Effector memory CD8-positive, alpha-beta T cell (primary cell): Measurements from ENCODE around the gene OPRD1.
"Not testable (repeated sequence)": the region's sequence is repeated elsewhere in the genome, so short reads cannot be mapped to it uniquely, and the experiment has no call there.

Experiments used
- ATAC-seq: fragments of 150-1000 bp; cut with Tn5 transposase; replicated peaks from 2 replicates; pipeline ENCODE4 v1.10.0; 2021; ENCODE audit warnings: mild to moderate bottlenecking, moderate library complexity
- DNase-seq, 3 experiments: peaks; one replicate each; pipeline ENCODE4 v3.0.0; 2021
- H3K27ac Mint-ChIP-seq, 2 donors: one replicate each; pipeline ENCODE4 v1.8.0; 2022; ENCODE audit warnings: mild to moderate bottlenecking in 2 of 2, mixed read lengths in 2 of 2, moderate library complexity in 2 of 2
- H3K27me3 Mint-ChIP-seq, 2 donors: one replicate each; pipeline ENCODE4 v1.8.0; 2022; ENCODE audit warnings: mixed read lengths in 2 of 2
- H3K36me3 Mint-ChIP-seq: one replicate; pipeline ENCODE4 v1.8.0; 2022; ENCODE audit warnings: mild to moderate bottlenecking, moderate library complexity, mixed read lengths; ENCODE audit not compliant: insufficient read depth
- H3K4me1 Mint-ChIP-seq, 2 donors: one replicate each; pipeline ENCODE4 v1.8.0; 2022; ENCODE audit warnings: low read depth in 2 of 2, mixed read lengths in 2 of 2
- H3K4me3 Mint-ChIP-seq, 2 donors: one replicate each; pipeline ENCODE4 v1.8.0; 2022; ENCODE audit warnings: mild to moderate bottlenecking in 2 of 2, mixed read lengths in 2 of 2, moderate library complexity in 2 of 2
- H3K9me3 Mint-ChIP-seq, 2 donors: one replicate each; pipeline ENCODE4 v1.8.0; 2022; ENCODE audit warnings: mixed read lengths in 2 of 2
- total RNA-seq, 9 experiments: gene quantifications; one replicate each; lab custom pipeline; 2026; lab: John Stamatoyannopoulos, UW

OPRD1 gene
- total RNA-seq, result 0 to 0.24 (median 0) reads per million in 9 experiments

DNA sequence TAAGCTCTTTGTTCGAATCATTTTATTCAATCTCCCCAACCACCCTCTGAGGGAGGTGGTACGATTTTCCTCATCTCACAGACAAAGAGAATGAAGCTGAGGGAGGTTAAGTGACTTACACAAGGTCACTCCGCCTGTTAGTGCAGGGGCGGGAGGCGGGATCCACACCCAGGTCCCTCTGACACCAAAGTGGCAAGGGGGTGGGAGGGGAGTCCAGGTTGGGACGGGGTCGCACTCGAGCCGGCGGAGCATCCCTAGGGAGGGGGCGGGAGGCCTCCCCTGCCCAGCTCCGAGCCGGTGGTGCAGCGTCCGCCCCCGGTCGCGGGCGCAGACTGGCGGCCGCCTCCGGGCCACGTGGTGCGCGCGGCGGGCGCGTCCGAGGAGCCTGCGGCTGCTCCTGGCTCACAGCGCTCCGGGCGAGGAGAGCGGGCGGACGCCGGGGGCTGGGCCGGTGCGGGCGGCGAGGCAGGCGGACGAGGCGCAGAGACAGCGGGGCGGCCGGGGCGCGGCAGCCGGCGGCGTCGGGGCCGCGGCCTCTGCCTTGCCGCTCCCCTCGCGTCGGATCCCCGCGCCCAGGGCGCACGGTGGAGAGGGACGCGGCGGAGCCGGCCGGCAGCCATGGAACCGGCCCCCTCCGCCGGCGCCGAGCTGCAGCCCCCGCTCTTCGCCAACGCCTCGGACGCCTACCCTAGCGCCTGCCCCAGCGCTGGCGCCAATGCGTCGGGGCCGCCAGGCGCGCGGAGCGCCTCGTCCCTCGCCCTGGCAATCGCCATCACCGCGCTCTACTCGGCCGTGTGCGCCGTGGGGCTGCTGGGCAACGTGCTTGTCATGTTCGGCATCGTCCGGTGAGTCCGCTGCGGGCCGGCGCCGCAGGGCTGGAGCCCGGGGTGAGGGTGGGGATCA, at the start of gene OPRD1:
TSS of gene OPRD1 (plus strand) at position 405 of the 903 bp plus-strand sequence. CDS start at position 619, 214 bp downstream.
- no peak for ATAC-seq
- H3K27me3 Mint-ChIP-seq, result peaks cover 53 to 76% of the 10 kb centered on the region in 2 donors

DNA sequence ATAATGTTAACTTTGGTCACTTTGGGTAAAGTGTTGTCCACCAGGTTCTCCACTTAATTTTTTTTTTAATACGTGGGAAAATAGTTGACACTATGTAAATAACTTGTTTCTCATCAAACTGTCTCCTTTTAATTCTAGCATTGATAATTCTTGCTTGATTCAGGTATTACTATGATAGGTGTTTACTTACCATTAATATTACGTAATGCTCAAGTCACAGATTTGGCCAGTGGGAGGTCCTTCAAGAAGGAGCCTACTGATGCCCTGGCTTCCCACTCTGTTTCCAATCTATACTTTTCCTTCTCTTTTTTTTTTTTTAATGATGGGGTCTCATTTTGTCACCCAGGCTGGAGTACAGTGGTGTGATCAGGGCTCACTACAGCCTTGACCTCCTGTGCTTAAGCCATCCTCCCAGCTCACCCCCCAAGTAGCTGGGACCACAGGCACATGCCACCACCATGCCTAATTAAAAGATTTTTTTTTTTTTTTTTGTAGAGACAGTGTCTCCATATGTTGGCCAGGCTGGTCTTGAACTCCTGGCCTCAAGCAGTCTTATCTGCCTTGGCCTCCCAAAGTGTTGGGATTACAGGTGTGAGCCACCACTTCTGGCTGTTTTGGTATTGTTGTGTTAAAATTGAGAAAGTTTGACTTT, 45.3 kb upstream of the OPRD1 start:
- DNase-seq (no peak), ATAC-seq (no peak)
- H3K4me1 Mint-ChIP-seq, result peaks cover 10 to 26% of the 10 kb centered on the region in 2 donors
- H3K4me3 Mint-ChIP-seq, result no peak overlapping the region
- no peaks in the 10 kb centered on the region for H3K9me3 Mint-ChIP-seq
- H3K27me3 Mint-ChIP-seq, result no peaks in the 10 kb centered on the region
- H3K36me3 Mint-ChIP-seq, result peaks cover 46% of the 10 kb centered on the region
- peak overlapping the region in 1 of 2 donors; percentile 53 for H3K27ac Mint-ChIP-seq

More for the DNA sequence above, at the start of gene OPRD1:
- Mint-ChIP-seq H3K4me1 (peaks cover 0 to 6% of the 10 kb centered on the region in 2 donors), H3K4me3 (no peak within 1 kb of the TSS), H3K36me3 (no peaks in the 10 kb centered on the region), H3K9me3 (no peaks in the 10 kb centered on the region), H3K27ac (no peak within 1 kb of the TSS)
- no peak for DNase-seq

DNA sequence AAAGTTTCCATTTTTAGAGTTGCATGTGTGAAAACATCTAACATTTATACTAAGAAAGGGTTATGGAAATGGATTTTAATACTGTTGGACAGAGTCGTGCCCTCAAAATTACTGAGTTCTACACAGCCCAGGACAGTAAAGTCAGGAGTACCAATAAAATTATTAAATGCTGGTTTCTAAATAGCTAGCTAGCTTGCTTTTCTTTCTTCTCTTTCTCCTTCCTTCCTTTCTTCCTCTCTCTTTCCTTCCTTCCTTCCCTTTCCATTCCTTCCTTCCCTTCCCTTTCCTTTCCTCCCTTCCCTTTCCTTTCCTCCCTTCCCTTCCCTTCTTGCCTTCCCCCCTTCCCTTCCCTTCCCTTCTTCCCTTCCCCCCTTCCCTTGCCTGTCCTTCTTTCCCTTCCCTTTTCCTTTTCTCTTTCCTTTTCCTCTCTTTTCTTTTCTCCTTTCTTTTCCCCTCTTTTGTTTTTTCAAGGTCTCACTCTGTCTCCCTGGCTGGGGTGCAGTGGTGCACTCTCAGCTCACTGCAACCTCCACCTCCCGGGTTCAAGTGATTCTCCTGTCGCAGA, 41.3 kb upstream of the OPRD1 start:
- H3K36me3 Mint-ChIP-seq, result peaks cover 52% of the 10 kb centered on the region
- H3K9me3 Mint-ChIP-seq, result no peaks in the 10 kb centered on the region
- no peak for ATAC-seq
- no peaks in the 10 kb centered on the region for H3K27me3 Mint-ChIP-seq
- peak overlapping the region; percentile 44 to 66 for H3K27ac Mint-ChIP-seq
- no peak for DNase-seq
- no peak overlapping the region for H3K4me3 Mint-ChIP-seq
- peaks cover 5 to 17% of the 10 kb centered on the region in 2 donors for H3K4me1 Mint-ChIP-seq

DNA sequence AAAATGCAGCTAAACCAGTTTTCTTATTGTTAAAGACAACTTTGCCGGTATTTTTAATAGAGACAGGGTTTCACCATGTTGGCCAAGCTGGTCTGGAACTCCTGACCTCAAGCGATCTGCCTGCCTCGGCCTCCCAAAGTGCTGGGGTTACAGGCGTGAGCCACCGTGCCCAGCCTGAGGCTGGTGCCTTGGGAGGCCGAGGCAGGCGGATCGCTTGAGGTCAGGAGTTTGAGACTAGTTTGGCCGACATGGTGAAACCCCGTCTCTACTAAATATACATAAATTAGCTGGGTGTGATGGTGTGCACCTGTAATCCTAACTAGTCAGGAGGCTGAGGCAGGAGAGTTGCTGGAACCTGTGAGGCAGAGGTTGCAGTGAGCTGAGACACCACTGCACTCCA, 40.0 kb upstream of the OPRD1 start:
- not testable (repeated sequence) for ATAC-seq, H3K27ac Mint-ChIP-seq, H3K4me1 Mint-ChIP-seq, DNase-seq, H3K4me3 Mint-ChIP-seq, H3K9me3 Mint-ChIP-seq, H3K27me3 Mint-ChIP-seq
- peaks cover 44% of the 10 kb centered on the region for H3K36me3 Mint-ChIP-seq

DNA sequence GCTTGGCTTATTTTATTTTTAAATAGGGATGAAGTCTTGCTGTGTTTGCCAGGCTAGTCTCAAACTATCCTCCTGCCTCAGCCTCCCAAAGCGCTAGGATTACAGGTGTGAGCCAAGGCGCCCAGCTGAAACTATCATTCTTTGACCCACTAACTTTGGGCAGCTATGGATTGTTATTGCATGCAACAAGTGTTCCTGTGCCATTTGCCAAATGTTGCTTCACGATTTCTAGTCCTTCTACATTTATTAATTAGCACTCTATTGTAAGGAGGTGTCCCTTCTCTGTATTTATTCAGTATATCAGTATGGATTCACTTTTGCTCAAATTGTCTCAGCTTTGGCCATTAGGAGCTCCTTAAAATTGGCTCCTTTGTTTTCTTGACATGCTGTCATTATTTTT, 38.9 kb upstream of the OPRD1 start:
- no peak for DNase-seq
- no peak for ATAC-seq
- Mint-ChIP-seq H3K9me3 (no peaks in the 10 kb centered on the region), H3K4me3 (no peak overlapping the region), H3K27me3 (no peaks in the 10 kb centered on the region), H3K36me3 (peaks cover 35% of the 10 kb centered on the region), H3K27ac (no peak overlapping the region), H3K4me1 (peaks cover 0 to 8% of the 10 kb centered on the region in 2 donors)

DNA sequence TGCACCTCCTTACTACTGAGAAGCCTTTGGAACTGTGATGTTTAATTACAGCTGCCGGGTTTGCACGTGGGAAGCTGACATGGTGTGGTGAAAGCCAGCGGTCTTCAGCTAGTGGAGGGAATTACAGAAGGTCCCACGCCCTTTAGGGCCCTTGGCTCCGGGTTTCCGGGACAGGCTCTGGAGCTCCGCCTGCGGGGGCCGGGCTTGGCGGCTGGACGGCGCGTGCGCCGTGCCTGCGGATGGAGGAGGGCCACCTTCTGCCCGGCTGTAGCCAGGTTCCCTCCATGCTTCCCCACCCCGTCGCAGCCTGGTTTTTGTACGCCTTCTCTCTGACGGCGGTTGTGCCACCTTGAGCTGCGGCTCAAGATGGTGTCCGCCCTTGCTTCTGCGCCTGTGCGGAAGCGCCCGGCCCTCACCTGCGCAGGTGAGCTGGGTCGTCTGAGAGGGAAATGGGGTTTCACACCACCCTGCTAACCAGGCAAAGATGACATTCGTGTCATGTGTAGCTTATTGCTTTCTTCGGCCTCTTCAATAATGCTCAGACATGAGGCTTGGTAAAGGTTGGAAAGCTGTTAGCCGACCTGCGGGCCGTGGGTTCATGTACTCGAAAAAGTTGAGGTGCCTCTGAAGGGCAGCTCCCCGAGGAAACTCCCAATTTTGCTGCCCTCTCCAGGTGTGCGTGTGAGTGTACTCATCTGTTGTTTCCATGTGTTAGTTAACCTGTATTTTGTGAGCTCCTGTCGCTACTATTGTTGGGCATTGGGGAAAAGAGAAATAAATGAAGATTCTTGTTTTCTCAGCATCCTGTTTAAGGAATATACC, 36.6 kb upstream of the OPRD1 start:
- Mint-ChIP-seq H3K27me3 (no peaks in the 10 kb centered on the region), H3K36me3 (peaks cover 14% of the 10 kb centered on the region), H3K4me1 (peaks cover 0 to 4% of the 10 kb centered on the region in 2 donors), H3K9me3 (no peaks in the 10 kb centered on the region), H3K27ac (peak overlapping the region; percentile 65 to 75), H3K4me3 (peak overlapping the region; percentile 71 to 75)
- DNase-seq (peak; percentile 58 to 66 (median 61)), ATAC-seq (peak; percentile 90)

DNA sequence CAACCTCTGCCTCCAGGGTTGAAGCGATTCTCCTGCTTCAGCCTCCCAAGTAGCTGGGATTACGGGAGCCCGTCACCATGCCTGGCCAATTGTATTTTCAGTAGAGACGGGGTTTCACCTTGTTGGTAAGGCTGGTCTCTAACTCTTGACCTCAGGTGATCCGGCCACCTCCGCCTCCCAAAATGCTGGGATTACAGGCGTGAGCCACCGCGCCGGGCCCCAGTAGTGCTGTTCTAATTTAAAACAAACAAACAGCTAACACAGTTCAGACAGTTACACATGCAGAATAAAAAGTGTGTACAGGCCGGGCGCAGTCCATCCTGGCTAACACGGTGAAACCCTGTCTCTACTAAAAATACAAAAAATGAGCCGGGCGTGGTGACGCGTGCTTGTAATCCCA, 35.6 kb upstream of the OPRD1 start:
- H3K27ac Mint-ChIP-seq, result no peak overlapping the region
- peak overlapping the region; percentile 71 to 75 for H3K4me3 Mint-ChIP-seq
- no peak for DNase-seq
- no peaks in the 10 kb centered on the region for H3K9me3 Mint-ChIP-seq
- no peak for ATAC-seq
- H3K27me3 Mint-ChIP-seq, result no peaks in the 10 kb centered on the region
- H3K36me3 Mint-ChIP-seq, result peaks cover 9% of the 10 kb centered on the region
- peaks cover 0 to 4% of the 10 kb centered on the region in 2 donors for H3K4me1 Mint-ChIP-seq

DNA sequence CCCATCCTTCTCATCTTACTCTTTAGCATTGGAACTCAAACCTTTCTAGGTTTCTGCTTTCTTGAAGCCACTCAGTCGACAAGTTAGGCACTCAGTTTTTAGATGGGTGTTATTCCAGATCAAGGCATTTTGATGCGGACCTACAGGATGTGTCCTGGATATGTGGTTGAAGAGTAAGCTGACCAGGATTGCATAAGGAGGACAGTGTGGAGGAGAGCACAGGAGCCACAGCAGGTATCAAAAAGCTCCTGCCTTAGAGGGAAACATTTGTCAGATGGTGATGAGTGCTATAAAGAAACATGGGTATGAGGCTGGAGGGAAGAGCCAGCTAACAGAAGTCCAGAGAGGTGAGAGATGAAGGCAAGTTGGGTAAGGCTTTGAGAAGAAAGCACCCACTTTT, 33.9 kb upstream of the OPRD1 start:
- Mint-ChIP-seq H3K4me1 (peaks cover 0 to 4% of the 10 kb centered on the region in 2 donors), H3K9me3 (no peaks in the 10 kb centered on the region), H3K4me3 (no peak overlapping the region), H3K36me3 (peaks cover 9% of the 10 kb centered on the region), H3K27ac (no peak overlapping the region), H3K27me3 (no peaks in the 10 kb centered on the region)
- ATAC-seq (no peak), DNase-seq (no peak)

DNA sequence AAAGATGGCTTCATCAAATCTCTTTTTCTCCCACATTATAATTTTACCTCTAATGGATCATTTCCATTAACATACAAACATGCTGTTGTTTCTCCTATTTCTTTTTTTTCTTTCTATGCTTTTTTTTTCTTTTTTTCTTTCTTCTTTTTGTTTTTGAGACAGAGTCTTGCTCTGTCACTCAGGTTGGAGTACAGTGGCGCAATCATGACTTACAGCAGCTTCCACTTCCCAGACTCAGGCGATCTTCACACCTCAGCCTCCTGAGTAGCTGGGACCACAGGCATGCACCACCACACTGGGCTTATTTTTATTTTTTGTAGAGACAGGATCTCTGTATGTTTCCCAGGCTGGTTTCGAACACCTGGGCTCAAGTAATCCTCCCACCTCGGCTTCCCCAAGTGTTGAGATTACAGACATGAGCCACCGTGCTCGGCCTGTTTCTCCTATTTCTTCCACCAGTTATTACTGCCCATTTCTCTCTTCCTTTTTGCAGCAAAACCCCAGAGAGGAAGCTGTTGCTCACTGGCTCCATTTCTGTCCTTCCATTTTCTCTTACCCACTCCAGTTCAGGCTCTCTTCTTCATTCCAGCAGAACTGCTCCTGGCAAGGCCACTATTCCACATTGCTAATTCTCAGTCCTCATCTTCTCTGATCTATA, 32.1 kb upstream of the OPRD1 start:
- ATAC-seq (no peak), DNase-seq (no peak)
- H3K4me3 Mint-ChIP-seq, result no peak overlapping the region
- no peaks in the 10 kb centered on the region for H3K27me3 Mint-ChIP-seq
- H3K9me3 Mint-ChIP-seq, result no peaks in the 10 kb centered on the region
- H3K36me3 Mint-ChIP-seq, result peaks cover 5% of the 10 kb centered on the region
- H3K4me1 Mint-ChIP-seq, result peaks cover 0 to 2% of the 10 kb centered on the region in 2 donors
- H3K27ac Mint-ChIP-seq, result peak overlapping the region in 1 of 2 donors; percentile 6

DNA sequence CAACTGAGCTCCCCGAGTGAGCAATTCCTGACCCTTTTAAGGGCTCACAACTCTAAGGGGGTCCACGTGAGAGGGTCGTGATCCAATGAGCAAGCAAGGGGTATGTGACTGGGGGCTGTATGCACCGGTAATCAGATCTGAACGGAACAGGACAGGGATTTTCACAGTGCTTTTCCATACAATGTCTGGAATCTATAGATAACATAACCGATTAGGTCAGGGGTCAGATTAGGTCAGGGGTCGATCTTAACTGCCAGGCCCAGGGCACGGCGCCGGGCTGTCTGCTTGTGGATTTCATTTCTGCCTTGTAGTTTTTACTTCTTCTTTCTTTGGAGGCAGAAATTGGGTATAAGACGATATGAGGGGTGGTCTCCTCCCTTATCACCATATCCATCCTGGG, 30.7 kb upstream of the OPRD1 start:
- H3K27ac Mint-ChIP-seq, result no peak overlapping the region
- H3K4me3 Mint-ChIP-seq, result no peak overlapping the region
- H3K36me3 Mint-ChIP-seq, result peaks cover 4% of the 10 kb centered on the region
- peaks cover 6 to 8% of the 10 kb centered on the region in 2 donors for H3K4me1 Mint-ChIP-seq
- H3K9me3 Mint-ChIP-seq, result no peaks in the 10 kb centered on the region
- ATAC-seq (no peak), DNase-seq (no peak)
- no peaks in the 10 kb centered on the region for H3K27me3 Mint-ChIP-seq

DNA sequence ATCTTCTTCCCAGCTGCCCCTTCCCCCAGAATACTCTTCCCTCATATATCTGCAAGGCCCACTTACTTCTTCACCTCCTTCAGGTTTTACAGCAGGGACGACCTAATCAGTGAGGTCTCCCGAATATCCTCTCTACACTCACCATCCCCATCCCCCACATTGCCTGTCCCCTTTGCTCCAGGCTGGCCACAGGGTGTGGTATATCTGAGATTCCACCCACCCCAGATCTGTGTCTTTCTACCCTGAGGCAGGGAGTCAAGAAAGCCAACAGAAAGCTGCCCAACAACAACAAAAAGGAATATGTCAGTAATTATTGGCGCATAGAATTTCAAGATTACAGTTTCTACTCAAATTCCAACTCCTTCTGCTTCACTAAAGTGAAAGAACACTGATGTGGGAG, 30.0 kb upstream of the OPRD1 start:
- Mint-ChIP-seq H3K27ac (no peak overlapping the region), H3K4me1 (peaks cover 6 to 8% of the 10 kb centered on the region in 2 donors), H3K36me3 (peaks cover 4% of the 10 kb centered on the region), H3K27me3 (no peaks in the 10 kb centered on the region), H3K9me3 (no peaks in the 10 kb centered on the region), H3K4me3 (no peak overlapping the region)
- DNase-seq (no peak), ATAC-seq (no peak)

DNA sequence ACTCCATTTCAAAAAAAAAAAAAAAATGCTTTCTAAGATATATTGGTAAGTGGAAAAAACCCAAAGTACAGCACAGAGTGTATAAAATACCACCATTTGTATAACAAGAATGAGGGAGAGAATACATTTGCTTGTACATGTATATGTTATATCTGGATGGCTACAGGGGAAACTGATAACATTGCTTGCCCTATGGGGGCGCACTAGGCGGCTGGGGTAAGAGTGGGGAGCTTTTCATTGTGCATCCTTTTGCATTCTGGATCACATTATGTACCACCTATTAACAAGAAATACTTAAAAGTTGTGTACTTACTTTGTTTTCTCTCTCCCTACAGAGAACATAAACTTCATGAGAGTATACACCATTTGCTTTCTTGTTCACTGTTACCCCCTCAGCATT, 28.6 kb upstream of the OPRD1 start:
- no peak overlapping the region for H3K4me3 Mint-ChIP-seq
- ATAC-seq, result no peak
- no peaks in the 10 kb centered on the region for H3K9me3 Mint-ChIP-seq
- H3K27ac Mint-ChIP-seq, result no peak overlapping the region
- peaks cover 4% of the 10 kb centered on the region for H3K36me3 Mint-ChIP-seq
- H3K27me3 Mint-ChIP-seq, result no peaks in the 10 kb centered on the region
- H3K4me1 Mint-ChIP-seq, result peaks cover 6 to 8% of the 10 kb centered on the region in 2 donors
- no peak for DNase-seq
